Fibroblast of the conjunctiva (primary cell): ENCODE results near the gene MIOX.

ENCODE experiments used
- DNase-seq: peaks from one replicate; pipeline ENCODE4 v3.0.0-alpha.2; 2010; ENCODE audit warnings: low read depth

Gene MIOX

DNA sequence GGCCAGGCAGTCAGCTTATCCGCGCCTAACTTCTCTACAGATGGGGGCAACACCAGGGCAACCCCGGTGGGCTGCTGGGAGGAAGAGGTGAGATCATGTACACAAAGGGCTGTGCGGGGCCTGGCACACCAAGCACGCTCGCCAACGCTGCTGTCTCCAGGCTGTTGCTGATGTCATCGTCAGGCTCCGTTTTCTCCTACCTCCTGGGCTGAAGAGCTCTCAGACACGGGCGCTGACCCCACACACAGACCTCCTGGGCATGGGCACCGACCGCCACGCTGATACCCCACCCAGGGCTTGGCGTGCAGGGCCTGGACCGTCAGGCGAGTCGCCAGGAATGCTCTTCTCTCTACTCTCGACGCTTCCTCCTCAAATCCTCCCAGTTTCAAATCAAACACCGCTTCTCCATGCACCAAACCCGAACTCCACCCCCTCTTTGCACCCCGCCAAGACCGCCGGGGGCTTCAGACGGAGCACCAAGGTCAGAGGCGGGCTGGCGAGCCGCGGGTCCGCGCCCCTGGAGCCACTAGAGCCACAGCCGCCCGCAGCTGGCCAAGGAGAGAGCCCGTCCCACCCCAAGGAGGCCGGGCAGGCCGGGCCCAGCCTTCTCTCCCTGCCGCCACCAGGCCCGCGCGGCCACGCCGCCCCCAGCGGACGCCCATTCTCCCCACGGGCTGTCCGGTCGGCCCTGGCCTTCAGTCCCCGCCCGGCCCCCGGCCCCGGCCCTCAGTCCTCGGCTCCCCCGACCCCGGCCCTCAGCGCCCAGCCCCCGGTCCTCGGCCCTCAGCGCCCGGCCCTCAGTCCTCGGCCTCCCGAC, 12.6 kb upstream of the MIOX start:
- no peak for DNase-seq

DNA sequence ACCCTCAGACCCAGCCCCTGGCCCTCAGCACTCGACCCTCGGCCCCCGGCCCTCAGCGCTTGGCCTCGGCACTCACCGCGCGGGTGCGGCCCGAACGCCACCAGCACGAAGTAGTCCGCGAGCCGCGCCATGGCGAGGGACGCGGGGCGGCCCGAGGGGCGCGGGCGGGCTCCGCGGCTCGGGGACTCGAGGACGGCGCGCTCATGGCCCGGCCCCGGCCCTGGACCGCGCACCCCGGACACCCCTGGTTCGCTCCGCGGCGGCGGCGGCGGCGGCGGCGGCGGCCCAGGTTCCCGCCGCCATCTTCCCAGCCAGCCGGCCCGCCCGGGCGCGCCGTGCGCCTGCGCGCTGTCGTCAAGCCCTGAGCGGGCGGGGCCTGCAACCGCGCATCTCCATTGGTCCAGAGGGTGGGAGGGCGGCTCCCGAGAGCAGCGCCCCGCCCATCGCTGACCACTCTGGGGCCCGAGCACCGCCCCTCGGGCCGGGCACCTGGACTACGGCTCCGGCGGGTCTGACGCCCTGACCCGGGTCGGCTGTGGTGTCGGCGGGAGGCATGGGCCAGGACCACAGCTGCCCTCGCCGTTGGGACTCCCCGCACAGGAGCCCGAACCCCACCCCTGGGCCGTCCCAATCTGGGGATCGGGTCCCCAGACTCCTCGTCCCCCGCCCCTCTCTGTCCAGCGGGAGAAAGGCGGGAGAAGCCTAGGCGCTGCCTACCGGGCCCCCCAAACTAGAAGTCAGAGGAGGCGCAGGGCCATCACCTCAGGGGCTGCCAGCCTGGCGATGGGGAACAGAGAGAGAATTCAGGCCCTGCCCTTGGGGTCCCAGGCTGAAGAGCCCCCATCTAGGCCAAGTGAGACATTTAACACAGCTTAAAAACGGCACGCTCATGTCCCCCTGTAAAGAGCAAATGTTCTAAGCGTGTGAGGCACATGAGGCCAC, 11.7 kb upstream of the MIOX start, which contains the start of gene SBF1:
Gene SBF1, minus strand, starts transcription at position 326 of the 942 bp plus-strand sequence. Its CDS starts 195 bp downstream, at position 131.
- peak; percentile 75 for DNase-seq

DNA sequence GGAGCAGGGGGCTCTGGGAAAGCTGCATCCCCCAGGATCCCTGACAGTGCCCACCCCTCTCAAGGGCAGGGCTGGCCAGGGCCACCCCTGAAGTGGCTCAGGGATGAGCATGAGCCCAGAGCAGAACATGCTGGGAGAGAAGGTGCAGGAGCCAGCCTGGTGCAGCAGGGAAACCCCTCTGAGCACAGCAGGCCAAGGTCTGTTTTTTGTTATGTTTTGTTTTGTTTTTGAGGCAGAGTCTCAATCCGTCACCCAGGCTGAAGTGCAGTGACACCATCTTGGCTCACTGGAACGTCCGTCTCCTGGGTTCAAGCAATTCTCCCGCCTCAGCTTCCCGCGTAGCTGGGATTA, 11.0 kb upstream of the MIOX start:
- DNase-seq = no peak

DNA sequence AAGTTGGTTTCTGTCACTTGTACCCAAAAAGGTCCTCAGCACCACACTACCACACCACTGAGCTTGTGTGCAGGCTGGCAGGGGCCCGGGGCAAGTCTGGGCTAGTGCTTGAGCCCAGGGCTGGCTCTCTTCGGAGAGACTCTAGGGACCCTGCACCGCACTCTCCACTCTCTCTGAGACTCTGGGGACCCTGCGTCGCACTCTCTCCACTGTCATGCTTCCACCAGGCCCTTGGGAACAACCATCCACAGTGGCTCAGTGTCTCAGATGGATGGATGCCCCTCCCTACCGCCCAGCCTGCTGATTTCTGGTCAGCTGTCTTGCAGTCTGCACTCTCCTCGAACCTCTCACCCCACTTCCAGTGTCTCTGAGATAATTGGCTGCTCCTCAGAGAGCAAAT, 9.8 kb upstream of the MIOX start:
- DNase-seq = no peak

DNA sequence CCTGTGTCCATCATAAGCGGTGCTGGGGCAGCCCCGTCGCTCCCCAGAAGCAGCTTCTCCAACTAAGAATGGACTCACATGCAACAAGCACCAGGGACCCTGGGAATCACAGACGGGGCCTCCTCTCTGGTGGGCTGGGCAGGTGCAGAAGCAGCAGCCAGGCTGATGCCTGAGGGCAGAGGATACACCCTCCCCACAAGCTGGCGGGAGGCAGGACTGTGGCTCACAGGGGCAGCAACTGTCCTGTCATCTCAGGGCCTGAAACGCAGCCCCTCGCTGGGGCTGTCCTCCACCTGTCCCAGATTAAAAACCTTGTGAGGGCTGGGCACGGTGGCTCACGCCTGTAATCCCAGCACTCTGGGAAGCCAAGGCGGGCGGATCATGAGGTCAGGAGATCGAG, 8.7 kb upstream of the MIOX start:
- no peak for DNase-seq

DNA sequence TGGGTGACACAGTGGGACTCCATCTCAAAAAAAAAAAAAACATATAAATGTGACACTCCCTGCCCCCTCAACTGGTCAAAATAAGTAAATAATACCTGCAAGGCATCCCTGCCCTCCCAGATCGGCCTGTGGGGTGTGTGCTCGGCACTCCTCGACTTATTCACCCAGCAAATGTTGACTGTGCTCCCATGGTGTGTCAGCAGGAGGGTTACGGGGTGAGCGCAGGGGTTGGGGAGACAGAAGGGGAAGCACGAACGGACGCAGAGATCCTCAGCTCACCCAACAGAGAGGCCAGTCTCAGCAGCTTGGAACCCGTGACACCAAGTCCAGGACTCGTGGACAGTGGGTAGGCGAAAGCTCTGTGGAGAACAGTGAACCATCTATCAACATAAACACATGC, 6.9 kb upstream of the MIOX start:
- DNase-seq = no peak

DNA sequence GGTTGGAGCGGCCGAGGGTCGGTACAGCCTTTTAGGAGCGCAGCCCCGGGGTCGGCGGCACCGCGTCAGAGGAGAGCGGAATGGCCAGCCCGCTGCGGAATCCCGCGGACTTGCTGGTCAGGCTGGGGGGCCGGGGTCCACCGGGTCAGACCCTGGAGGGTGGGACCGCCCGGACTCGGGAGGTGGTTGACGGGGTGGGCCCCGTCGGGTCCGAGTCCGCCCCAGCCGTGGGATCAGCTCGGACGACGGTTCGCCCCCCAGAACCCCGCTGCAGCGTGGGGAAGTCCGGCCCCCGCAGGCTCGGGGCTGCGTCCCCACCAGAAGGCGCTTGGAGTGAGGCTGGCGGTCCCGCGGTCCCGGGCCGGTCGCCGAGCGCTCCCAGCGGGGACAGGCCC, 5.6 kb upstream of the MIOX start:
- DNase-seq = no peak

DNA sequence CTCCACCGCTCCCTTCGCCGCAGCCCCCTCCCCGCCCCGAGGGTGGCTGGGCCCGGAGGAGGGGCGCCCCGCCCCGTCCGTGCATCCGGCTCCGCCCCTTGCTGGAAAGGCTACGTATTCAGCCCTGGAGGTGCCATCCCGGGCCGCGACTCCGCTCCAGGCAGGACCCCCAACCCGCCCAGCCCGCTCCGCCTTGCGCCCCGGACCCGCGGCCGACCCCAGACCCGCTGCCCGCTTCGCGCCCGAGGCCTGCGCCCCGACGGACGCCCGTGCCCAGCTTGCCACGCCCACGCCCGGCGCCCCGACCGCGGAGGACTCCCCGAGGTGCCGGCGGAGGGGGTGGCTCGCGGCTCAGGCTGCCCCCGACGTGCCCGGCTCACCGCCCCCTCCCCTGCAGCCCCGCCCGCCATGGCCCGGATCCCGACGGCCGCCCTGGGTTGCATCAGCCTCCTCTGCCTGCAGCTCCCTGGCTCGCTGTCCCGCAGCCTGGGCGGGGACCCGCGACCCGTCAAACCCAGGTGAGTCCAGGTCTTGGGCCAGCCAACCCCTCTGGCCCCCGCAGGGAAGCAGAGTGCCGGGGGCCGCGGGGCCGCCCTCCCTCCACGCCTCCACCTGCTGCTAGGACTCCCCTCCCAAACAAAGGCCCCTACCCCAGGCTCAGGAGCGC, 5.1 kb upstream of the MIOX start, which contains the start of gene ADM2:
Gene ADM2, plus strand, starts transcription at position 104 of the 667 bp plus-strand sequence. Its CDS starts 305 bp downstream, at position 409.
- no peak for DNase-seq

DNA sequence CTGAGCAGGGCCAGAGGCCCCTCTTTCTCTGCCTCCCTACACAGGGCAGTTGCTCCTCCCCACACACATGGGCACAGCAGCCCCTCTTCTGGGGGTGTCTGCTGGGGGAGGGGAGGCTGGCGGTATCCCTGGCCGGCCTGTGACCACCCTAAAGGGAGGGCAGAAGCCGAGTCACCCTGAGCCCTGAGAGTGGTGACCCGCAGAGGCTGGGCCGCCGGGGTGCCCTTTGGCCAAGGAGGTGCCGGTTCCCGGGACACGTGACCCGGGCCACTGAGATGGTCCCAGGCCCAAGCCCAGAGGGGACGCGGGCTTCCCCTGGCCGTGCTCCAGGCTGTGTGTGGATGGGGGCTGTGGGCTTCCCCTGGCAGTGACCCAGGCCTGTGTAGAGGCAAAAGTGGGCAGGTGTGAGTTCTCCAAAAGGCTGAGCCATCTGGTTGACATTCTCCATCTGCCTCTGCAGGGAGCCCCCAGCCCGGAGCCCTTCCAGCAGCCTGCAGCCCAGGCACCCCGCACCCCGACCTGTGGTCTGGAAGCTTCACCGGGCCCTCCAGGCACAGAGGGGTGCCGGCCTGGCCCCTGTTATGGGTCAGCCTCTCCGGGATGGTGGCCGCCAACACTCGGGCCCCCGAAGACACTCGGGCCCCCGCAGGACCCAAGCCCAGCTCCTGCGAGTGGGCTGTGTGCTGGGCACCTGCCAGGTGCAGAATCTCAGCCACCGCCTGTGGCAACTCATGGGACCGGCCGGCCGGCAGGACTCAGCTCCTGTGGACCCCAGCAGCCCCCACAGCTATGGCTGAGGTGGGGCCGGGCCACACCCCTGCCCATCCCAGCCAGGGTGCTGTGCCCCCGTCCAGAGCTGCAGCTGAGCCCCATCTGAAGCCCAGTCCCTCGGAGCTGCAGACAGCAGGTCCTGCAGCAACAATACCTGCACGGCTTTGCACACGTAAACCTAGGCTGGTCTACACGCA, 4.3 kb upstream of the MIOX start:
- DNase-seq = no peak

DNA sequence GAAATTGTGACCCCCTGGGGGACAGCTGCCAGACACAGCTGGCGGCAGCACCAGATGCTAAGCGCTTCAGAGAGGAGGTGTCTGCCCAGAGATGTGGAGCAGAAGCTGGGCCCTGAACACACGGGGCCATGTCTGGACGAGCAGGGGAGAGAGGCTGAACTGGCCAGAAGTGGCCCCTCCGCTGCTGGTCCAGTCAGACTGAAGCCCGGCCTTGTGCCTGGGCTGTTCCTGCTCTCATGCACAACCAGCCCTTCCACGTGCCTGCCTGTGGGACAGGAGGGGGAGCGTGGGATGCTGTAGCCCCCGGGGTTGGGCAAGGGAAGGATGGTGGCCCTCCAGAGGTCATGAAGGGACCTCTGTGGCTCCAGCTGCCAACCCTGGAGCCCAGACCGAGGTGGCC, 3.6 kb upstream of the MIOX start:
- no peak for DNase-seq

DNA sequence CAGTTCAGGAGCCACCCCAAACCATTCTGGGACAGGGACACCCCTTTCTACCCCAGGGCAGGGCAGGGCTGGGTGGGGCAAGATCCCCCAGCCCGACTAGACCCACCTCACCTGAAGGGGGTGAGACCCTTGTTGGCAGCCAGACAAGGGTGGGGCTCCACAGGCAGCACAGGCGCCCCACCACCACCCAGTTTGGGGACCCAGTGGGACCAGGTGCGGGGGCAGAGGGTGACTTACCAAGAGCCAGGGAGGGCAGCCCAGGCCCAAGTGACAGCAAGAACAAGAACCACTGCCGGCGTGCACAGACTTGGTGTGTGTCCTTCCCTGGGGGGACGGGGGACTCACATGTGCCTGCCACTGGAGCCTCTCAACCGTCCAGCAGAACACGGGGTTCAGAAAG, 3.1 kb upstream of the MIOX start:
- no peak for DNase-seq

DNA sequence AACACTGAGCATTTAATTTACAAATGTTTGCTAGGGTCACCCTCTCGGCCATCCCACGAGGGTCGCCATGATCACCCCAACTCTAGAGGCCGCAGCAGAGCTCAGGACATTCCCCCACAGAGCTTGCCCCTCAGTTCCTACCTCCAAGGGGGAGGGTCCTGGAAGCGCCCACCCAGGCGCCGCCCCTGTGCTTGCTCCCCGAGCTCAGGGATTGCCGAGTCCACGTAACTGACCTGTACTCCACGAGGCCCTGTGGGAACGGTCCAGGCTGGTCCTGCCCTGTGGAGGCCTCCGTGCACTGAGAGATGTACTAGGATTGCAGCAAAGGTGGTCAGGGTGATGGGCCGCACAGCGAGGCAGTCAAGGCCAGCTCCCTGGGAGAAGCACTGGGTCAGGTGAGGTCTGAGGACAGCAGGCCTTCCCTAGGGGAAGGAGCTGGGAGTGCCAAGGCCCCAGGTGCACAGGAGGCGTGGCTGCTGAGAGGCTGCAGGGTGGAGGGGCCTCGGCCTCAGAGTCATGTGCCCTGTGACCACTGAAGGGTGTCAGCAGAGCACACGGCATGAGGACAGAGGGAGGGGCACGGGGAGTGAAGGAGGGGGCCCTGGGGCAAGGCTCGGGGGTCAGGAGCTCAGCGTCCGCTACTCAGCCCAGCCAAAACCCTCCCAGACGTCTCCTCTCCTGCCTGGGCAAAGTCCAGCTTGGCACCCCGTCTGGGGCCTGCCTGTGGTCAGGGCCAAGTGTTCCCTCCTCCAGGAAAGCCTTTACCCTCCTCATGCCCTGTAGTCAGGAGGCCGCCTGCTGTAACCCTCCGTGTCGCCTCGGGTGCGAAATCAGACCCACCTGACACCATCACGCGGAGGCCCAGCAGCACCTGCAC, 2.4 kb upstream of the MIOX start:
- no peak for DNase-seq

DNA sequence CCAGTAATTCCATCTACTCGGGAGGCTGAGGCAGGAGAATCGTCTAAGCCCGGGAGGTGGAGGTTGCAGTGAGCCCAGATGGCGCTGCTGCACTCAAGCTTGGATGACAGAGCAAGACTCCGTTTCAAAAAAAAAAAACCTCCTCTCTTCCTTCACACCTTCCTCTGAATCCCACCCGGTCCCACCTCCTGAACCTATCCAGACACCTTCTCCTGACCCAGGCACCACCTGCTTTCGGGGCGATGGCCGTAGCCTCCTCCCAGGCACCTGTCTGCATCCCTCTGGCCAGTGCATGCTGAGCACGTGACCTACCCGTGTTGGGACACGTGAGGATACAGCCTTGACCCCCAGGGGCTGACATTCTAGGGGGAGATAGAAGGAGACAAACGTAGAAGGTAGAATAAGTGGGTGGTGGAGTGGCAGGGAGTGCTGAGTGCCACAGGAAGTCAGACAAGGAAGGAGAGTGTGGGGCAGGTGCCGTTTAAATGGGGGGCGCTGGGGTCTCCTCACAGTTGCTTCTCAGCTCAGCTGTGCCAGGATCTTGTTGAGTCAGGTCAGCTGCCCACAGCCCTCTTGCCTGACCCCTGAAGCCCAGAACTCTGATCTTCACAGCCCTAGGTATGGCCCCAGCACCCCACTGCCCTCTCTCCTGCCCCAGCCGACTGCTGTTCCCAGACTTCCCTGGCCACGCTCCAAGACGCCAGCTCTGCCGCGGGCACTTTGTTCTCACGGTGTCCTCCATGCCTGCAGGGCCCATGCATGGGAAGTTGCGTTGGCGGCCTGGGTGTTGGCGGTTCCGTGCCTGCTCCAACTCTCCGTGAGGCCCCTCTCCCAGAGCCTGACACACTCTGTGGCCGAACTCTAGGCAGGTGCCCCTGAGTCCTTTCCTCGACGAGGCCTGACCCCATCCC, 1.2 kb upstream of the MIOX start:
- DNase-seq = no peak

DNA sequence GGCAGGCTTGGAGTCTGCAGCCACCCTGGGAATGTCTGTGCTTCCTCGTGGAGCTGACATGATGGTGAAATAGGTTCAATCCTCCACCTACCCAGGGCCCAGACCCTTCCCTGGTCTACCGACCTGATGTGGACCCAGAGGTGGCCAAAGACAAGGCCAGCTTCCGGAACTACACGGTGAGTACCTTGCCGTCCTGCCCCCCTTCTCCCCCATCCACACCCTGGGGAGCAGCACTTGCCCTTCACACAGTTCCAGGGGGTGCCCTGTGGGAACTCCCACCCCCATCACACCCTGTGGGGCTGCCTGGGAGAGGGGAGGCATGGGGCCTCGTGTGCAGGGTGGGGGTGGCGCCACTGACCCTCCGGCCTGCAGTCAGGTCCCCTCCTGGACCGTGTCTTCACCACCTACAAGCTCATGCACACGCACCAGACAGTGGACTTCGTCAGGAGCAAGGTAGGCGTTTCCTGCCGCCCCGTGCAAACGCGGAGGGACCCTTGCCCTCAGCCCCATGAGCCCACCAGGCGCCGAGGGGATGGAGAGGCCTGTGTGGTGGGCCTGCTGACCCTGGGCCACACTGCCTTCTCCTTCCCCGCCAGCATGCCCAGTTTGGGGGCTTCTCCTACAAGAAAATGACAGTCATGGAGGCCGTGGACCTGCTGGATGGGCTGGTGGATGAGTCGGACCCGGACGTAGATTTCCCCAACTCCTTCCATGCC, 789 bp downstream of the MIOX start:
- no peak for DNase-seq

DNA sequence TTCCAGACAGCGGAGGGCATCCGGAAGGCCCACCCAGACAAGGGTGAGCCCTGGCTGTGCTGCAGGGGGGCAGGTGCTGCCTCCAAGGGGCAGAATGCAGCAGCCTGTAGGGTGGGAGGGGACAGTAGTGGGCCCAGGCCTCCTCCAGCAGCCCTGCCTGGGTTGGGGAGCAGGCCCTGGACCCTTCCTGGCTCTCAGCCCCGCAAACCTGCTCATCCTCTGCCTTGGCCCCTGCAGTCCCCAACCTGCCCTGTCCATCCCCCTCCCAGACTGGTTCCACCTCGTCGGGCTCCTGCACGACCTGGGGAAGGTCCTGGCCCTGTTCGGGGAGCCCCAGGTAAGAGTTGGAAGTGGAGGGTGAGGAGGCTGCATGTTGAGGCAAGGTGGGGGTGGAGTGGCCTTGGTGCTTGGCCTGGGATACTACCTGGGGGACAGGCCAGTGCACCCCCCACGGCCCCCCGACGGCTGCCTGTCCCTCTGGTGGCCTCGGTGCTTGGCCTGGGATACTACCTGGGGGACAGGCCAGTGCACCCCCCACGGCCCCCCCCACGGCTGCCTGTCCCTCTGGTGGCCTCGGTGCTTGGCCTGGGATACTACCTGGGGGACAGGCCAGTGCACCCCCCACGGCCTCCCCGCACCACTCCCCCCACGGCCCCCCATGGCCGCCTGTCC, 1.5 kb downstream of the MIOX start:
- no peak for DNase-seq

DNA sequence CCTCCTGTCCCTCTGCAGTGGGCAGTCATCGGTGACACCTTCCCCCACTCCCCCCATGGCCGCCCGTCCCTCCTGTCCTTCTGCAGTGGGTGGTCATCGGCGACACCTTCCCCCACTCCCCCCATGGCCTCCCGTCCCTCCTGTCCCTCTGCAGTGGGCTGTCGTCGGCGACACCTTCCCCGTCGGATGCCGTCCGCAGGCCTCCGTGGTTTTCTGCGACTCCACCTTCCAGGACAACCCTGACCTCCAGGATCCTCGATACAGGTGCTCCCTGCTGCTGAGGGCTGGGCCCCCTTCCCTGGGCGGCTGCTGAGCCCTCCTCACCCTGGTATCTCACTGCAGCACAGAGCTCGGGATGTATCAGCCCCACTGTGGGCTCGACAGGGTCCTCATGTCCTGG, 2.2 kb downstream of the MIOX start:
- no peak for DNase-seq

DNA sequence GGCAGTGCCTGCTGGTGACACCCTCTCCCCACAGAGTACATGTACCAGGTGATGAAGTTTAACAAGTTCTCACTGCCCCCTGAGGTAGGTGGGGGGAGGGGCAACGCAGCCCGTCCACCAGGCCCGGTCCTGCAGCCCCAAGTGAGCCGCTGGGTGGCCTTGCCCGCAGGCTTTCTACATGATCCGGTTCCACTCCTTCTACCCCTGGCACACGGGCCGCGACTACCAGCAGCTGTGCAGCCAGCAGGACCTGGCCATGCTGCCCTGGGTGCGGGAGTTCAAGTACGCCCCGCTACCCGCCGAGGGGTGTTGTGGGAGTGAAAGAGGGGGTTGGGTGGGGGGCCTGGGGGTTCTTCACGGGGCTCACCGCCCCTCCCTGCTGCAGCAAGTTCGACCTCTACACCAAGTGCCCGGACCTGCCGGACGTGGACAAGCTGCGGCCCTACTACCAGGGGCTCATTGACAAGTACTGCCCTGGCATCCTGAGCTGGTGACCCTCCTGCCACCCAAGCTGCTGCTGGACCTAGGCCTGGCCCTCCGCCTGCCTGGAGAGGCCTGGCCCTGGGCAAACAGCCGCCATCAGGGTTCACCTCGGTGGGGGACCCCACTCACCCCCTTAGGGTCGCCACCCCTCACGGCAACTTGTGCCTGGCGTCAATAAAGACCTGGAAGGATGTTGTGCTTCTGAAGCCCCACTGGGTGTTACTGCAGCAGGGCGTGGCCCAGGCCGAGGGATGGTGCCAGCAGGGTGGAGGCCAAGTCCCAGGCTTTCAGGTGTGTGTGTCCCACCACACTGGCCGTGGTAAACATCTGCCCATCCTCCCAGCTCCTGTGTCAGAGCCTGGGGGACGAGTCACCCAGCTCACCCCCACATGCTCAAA, 2.9 kb downstream of the MIOX start:
- DNase-seq = no peak
